MM.1S (cell line): ENCODE measurements around the gene EIF4EBP3.

Experiments
- DNase-seq: peaks from one replicate; pipeline ENCODE4 v3.0.0-alpha.2; 2015
- H2AFZ ChIP-seq: fragments of 300-600 bp; sonication (generic); 2 replicates; pipeline ENCODE4 v1.6.0; 2016; ENCODE audit warnings: antibody characterized with exemption, low read length
- H3F3A ChIP-seq: fragments of 300-600 bp; sonication (generic); 2 replicates; pipeline ENCODE4 v1.6.1; 2016; ENCODE audit warnings: mild to moderate bottlenecking, antibody characterized with exemption, low read length, moderate library complexity, mixed read lengths; ENCODE audit not compliant: insufficient read depth
- H3K27ac ChIP-seq: fragments of 300-600 bp; sonication (generic); 2 replicates; pipeline ENCODE4 v1.5.1; 2016; ENCODE audit warnings: mild to moderate bottlenecking, low read length
- H3K27me3 ChIP-seq: fragments of 300-600 bp; sonication (generic); replicated peaks from 2 replicates; pipeline ENCODE4 v1.6.0; 2016; ENCODE audit warnings: low read length; ENCODE audit not compliant: insufficient read depth
- H3K36me3 ChIP-seq: fragments of 300-600 bp; sonication (generic); replicated peaks from 2 replicates; pipeline ENCODE4 v1.6.1; 2016; ENCODE audit warnings: mild to moderate bottlenecking, low read length, mixed read lengths; ENCODE audit not compliant: insufficient read depth
- H3K4me1 ChIP-seq: fragments of 300-600 bp; sonication (generic); 2 replicates; pipeline ENCODE4 v1.6.1; 2016; ENCODE audit warnings: low read length, mixed read lengths
- H3K4me2 ChIP-seq: fragments of 300-600 bp; sonication (generic); 2 replicates; pipeline ENCODE4 v1.6.0; 2016; ENCODE audit warnings: low read depth, low read length
- H3K4me3 ChIP-seq: fragments of 300-600 bp; sonication (generic); 2 replicates; pipeline ENCODE4 v1.5.1; 2016; ENCODE audit warnings: low read length, mixed read lengths
- H3K79me2 ChIP-seq: fragments of 300-600 bp; sonication (generic); 2 replicates; pipeline ENCODE4 v1.6.1; 2016; ENCODE audit warnings: mixed run types, low read length, mixed read lengths
- H3K9ac ChIP-seq: fragments of 300-600 bp; sonication (generic); 2 replicates; pipeline ENCODE4 v1.6.1; 2016; ENCODE audit warnings: low read length, mixed read lengths
- H3K9me2 ChIP-seq: fragments of 300-600 bp; sonication (generic); replicated peaks from 2 replicates; pipeline ENCODE4 v1.6.1; 2016; ENCODE audit warnings: mild to moderate bottlenecking, low read length, mixed read lengths; ENCODE audit not compliant: insufficient read depth
- H3K9me3 ChIP-seq: fragments of 300-600 bp; sonication (generic); replicated peaks from 2 replicates; pipeline ENCODE4 v1.6.1; 2016; ENCODE audit warnings: mild to moderate bottlenecking, low read length, mixed read lengths; ENCODE audit not compliant: insufficient read depth
- H4K20me1 ChIP-seq: fragments of 300-600 bp; sonication (generic); 2 replicates; pipeline ENCODE4 v1.6.1; 2016; ENCODE audit warnings: mild to moderate bottlenecking, low read length, moderate library complexity, mixed read lengths; ENCODE audit not compliant: insufficient read depth
- EZH2 ChIP-seq: fragments of 300-600 bp; sonication (generic); optimal IDR thresholded peaks from 2 replicates; pipeline ENCODE3; 2017; ENCODE audit warnings: low read depth, mild to moderate bottlenecking, antibody characterized with exemption, low read length, mixed read lengths
- EZH2phosphoT487 ChIP-seq: fragments of 300-600 bp; sonication (generic); IDR thresholded peaks from 2 replicates; pipeline ENCODE4 v1.6.1; 2018; ENCODE audit warnings: antibody characterized with exemption, low read length
- TF ChIP-seq, protein P1 (sequence below): fragments of 300-600 bp; sonication (generic); IDR thresholded peaks from 2 replicates; pipeline ENCODE4 v1.5.1; 2016; ENCODE audit warnings: antibody characterized with exemption, low read length, mixed read lengths

Gene EIF4EBP3

DNA sequence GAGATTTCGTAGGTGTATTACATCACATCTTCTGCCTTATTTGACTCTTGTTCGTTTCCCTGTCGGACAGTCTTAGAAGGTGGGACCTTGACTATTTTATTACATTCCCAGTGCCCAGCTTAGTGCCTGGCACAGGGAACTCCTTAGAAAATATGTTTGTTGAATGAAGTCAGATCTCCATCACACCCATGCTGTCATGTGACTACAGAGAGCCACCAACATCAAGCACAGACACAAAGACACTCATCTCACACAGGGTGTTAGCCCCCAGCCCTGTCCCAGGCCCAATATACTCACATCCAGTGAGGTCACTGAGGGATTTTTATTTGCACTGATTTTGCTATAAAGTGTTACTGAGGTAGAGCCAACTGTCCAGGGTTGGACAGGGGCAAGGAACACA lies 10.5 kb downstream of the EIF4EBP3 start:
- peak overlapping the region; percentile 70 for H2AFZ ChIP-seq

DNA sequence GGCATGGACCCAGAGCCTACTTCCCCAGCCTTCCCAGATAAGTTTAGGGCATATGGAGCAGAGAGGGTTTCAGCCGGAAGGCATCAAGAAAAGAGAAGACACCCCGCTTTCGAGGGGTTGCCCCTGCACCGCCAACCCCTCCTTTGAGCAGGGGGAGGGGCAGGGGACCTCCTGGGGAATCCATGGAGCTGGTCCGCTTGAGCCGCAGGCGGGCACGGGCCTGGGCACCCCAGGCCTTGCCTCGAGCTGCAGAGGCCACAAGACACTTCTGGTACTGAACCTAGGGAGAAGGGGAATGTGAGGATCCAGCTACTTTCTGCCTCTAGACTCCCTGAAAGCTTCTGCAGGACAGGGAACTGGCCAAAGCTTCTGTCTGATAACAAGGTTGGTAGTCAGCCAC lies 11.1 kb downstream of the EIF4EBP3 start:
- Histone ChIP-seq H3F3A (no peaks in the 10 kb centered on the region; the same call in 1 of the 2 replicates), H3K4me2 (no peak overlapping the region), H3K4me1 (peaks cover 22% of the 10 kb centered on the region), H3K9me3 (no peaks in the 10 kb centered on the region), H4K20me1 (0 out of 2 replicates have a peak, but pooled peaks cover 1% of the 10 kb centered on the region), H3K79me2 (peaks cover 36% of the 10 kb centered on the region), H3K9ac (no peak overlapping the region), H2AFZ (no peak overlapping the region), H3K36me3 (no peaks in the 10 kb centered on the region), H3K9me2 (no peaks in the 10 kb centered on the region), H3K27me3 (no peaks in the 10 kb centered on the region), H3K27ac (no peak overlapping the region), H3K4me3 (no peak overlapping the region)
- TF ChIP-seq EZH2phosphoT487 (no peak), EZH2 (no peak)
- TF ChIP-seq, protein P1, sequence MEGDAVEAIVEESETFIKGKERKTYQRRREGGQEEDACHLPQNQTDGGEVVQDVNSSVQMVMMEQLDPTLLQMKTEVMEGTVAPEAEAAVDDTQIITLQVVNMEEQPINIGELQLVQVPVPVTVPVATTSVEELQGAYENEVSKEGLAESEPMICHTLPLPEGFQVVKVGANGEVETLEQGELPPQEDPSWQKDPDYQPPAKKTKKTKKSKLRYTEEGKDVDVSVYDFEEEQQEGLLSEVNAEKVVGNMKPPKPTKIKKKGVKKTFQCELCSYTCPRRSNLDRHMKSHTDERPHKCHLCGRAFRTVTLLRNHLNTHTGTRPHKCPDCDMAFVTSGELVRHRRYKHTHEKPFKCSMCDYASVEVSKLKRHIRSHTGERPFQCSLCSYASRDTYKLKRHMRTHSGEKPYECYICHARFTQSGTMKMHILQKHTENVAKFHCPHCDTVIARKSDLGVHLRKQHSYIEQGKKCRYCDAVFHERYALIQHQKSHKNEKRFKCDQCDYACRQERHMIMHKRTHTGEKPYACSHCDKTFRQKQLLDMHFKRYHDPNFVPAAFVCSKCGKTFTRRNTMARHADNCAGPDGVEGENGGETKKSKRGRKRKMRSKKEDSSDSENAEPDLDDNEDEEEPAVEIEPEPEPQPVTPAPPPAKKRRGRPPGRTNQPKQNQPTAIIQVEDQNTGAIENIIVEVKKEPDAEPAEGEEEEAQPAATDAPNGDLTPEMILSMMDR: no peak
- DNase-seq: no peak

More for the DNA sequence above, 10.5 kb downstream of the EIF4EBP3 start:
- no peaks in the 10 kb centered on the region for H3K9me2 ChIP-seq
- no peaks in the 10 kb centered on the region for H3K36me3 ChIP-seq
- peak overlapping the region; percentile 77 for H3K4me3 ChIP-seq
- H3K27ac ChIP-seq: peak overlapping the region; percentile 55
- TF ChIP-seq, protein P1: no peak
- TF ChIP-seq EZH2phosphoT487 (no peak), EZH2 (no peak)
- H3F3A ChIP-seq: no peaks in the 10 kb centered on the region; the same call in 1 of the 2 replicates
- peaks cover 42% of the 10 kb centered on the region for H3K79me2 ChIP-seq
- 0 out of 2 replicates have a peak, but pooled peaks cover 4% of the 10 kb centered on the region for H4K20me1 ChIP-seq
- no peaks in the 10 kb centered on the region for H3K9me3 ChIP-seq
- peak overlapping the region; percentile 87 for H3K4me2 ChIP-seq
- no peaks in the 10 kb centered on the region for H3K27me3 ChIP-seq
- H3K4me1 ChIP-seq: peaks cover 19% of the 10 kb centered on the region
- peak overlapping the region; percentile 82; the same call in 1 of the 2 replicates for H3K9ac ChIP-seq
- DNase-seq: no peak

DNA sequence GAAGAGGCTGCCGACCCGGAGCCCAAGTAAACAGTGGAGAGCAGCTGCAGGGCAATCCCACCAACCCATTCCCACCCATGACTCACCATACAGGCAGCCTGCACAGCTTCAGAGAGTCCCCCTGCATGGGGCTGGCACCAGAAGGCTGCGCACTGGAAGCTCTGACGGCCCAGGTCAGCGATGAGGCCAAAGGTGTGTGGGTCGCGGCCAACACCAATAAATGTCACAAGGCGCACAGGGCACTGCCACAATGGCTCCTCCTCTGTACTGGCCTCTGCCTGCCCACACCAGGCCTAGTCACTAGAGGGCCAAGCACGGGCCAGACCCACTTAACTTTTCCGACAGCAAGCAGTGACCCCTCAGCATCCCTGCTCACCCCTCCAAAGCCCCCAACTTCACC lies 12.8 kb downstream of the EIF4EBP3 start:
- Histone ChIP-seq H3K79me2 (peaks cover 27% of the 10 kb centered on the region), H3K9ac (no peak overlapping the region), H3K4me3 (no peak overlapping the region), H3K27me3 (no peaks in the 10 kb centered on the region), H3K9me2 (no peaks in the 10 kb centered on the region), H3K9me3 (no peaks in the 10 kb centered on the region), H2AFZ (no peak overlapping the region), H4K20me1 (no peaks in the 10 kb centered on the region), H3K4me2 (no peak overlapping the region), H3K4me1 (peaks cover 25% of the 10 kb centered on the region), H3K27ac (no peak overlapping the region), H3F3A (no peaks in the 10 kb centered on the region; the same call in 1 of the 2 replicates), H3K36me3 (no peaks in the 10 kb centered on the region)
- no peak for DNase-seq
- TF ChIP-seq, protein P1: no peak
- TF ChIP-seq EZH2phosphoT487 (no peak), EZH2 (no peak)
